Endometrial microvascular endothelial cells (primary cell): ENCODE results near the gene ST8SIA1. TPM values are rescaled to one million over a fixed set of nuclear protein-coding genes. Genes with fewer than 3 reads are reported as not detected.
"Not testable (repeated sequence)": the region's sequence is repeated elsewhere in the genome, so short reads cannot be mapped to it uniquely, and the experiment has no call there.

Experiments used
- in situ Hi-C: cut with HindIII; loops from 2 replicates; pipeline ENCODE4 v1.10.0; 2017; ENCODE audit warnings: low sequenced_read_pairs, low pct_unique_long_range_greater_than_20kb; ENCODE audit errors: inconsistent ontology term
- total RNA-seq: library from RNA; depleted of rRNA; stranded (reverse); fragments of >200 nt; gene quantifications from one replicate; pipeline ENCODE4 v1.2.3, GENCODE V29; 2015; ENCODE audit errors: inconsistent ontology term

Gene ST8SIA1
- total RNA-seq: not detected

- in situ Hi-C loops: no loop called here
Observed at GRCh38 chr12:22334410-22335100, at the start of gene ST8SIA1. Gene ST8SIA1 (minus strand): TSS chr12:22334707. CDS start chr12:22334232, 475 bp downstream.

- in situ Hi-C loops: no loop called here
Observed at GRCh38 chr12:22380031-22380430, 45.5 kb upstream of the ST8SIA1 start.

- in situ Hi-C loops: no loop called here
Observed at GRCh38 chr12:22377731-22378496, 43.4 kb upstream of the ST8SIA1 start.

- in situ Hi-C loops: not testable (repeated sequence)
Observed at GRCh38 chr12:22376596-22377150, 42.2 kb upstream of the ST8SIA1 start.

GRCh38 chr12:22374508-22374907, 40.0 kb upstream of the ST8SIA1 start:
- in situ Hi-C loops: no loop called here

GRCh38 chr12:22372277-22372837, 37.9 kb upstream of the ST8SIA1 start:
- in situ Hi-C loops: no loop called here

GRCh38 chr12:22366181-22366580, 31.7 kb upstream of the ST8SIA1 start:
- in situ Hi-C loops: no loop called here

GRCh38 chr12:22361785-22362184, 27.3 kb upstream of the ST8SIA1 start:
- in situ Hi-C loops: no loop called here

GRCh38 chr12:22360774-22361173, 26.3 kb upstream of the ST8SIA1 start:
- in situ Hi-C loops: no loop called here

- in situ Hi-C loops: no loop called here
Observed at GRCh38 chr12:22357531-22357930, 23.0 kb upstream of the ST8SIA1 start.

- in situ Hi-C loops: no loop called here
Observed at GRCh38 chr12:22356231-22356630, 21.7 kb upstream of the ST8SIA1 start.

GRCh38 chr12:22355011-22355580, 20.6 kb upstream of the ST8SIA1 start:
- in situ Hi-C loops: no loop called here

- in situ Hi-C loops: no loop called here
Observed at GRCh38 chr12:22353615-22354325, 19.3 kb upstream of the ST8SIA1 start.

GRCh38 chr12:22350886-22351285, 16.4 kb upstream of the ST8SIA1 start:
- in situ Hi-C loops: no loop called here

- in situ Hi-C loops: no loop called here
Observed at GRCh38 chr12:22348208-22348607, 13.7 kb upstream of the ST8SIA1 start.

- in situ Hi-C loops: no loop called here
Observed at GRCh38 chr12:22340143-22340542, 5.6 kb upstream of the ST8SIA1 start.

- in situ Hi-C loops: no loop called here
Observed at GRCh38 chr12:22339691-22340090, 5.2 kb upstream of the ST8SIA1 start.

GRCh38 chr12:22335794-22336166, 1.3 kb upstream of the ST8SIA1 start:
- in situ Hi-C loops: no loop called here
